ENCODE measurements around the gene KCNE2. TPM values are rescaled to one million over a fixed set of nuclear protein-coding genes. Genes with fewer than 3 reads are reported as not detected.

KCNE2 gene
- total and polyA plus RNA-seq, 8 donors, result not detected

- WGBS, 2 donors, result 55 to 69% methylated on average over 5 of the region's 5 CpGs
- Histone ChIP-seq H3K27ac (no peak overlapping the region), H3K4me1 (no peaks in the 10 kb centered on the region), H3K36me3 (no peaks in the 10 kb centered on the region), H3K4me3 (no peak overlapping the region), H3K27me3 (no peaks in the 10 kb centered on the region), H3K9me3 (no peaks in the 10 kb centered on the region)
- DNase-seq (no peak), FAIRE-seq (no peak), ATAC-seq (no peak)
- intact Hi-C loops (cut with DNase I), result loop anchor here in 1 of 3 donors (5.0 kb wide), 2 partner anchors 407 to 427 kb away; no protein-coding TSS in a partner anchor
- no peak for TF ChIP-seq CTCF (IDR thresholded peaks at IDR 0.05)
Measured at GRCh38 chr21:34348890-34349519, 14.8 kb upstream of the KCNE2 start.

- Histone ChIP-seq H3K27me3 (no peaks in the 10 kb centered on the region), H3K9me3 (no peaks in the 10 kb centered on the region), H3K27ac (no peak overlapping the region), H3K36me3 (no peaks in the 10 kb centered on the region), H3K4me1 (no peaks in the 10 kb centered on the region), H3K4me3 (no peak overlapping the region)
- TF ChIP-seq CTCF (IDR thresholded peaks at IDR 0.05), result peak in 2 of 4 donors; percentile 31 to 42
- ATAC-seq (peak; percentile 76 to 97 (median 96)), FAIRE-seq (no peak), DNase-seq (peak in 4 of 6 donors; percentile 16 to 49 (median 41))
- intact Hi-C loops (cut with DNase I), result no loop called here
- WGBS, 2 donors, result 21 to 23% methylated on average over 6 of the region's 6 CpGs
Measured at GRCh38 chr21:34351786-34352241, 12.0 kb upstream of the KCNE2 start.

- 76 to 82% methylated on average over 4 of the region's 4 CpGs for WGBS, 2 donors
- intact Hi-C loops (cut with DNase I), result no loop called here
- no peaks in the 10 kb centered on the region for H3K27me3 ChIP-seq
- H3K36me3 ChIP-seq, result no peaks in the 10 kb centered on the region
- no peaks in the 10 kb centered on the region for H3K4me1 ChIP-seq
- FAIRE-seq (no peak), DNase-seq (no peak), ATAC-seq (no peak)
- TF ChIP-seq CTCF (IDR thresholded peaks at IDR 0.05), result no peak
- H3K9me3 ChIP-seq, result no peaks in the 10 kb centered on the region
- no peak overlapping the region for H3K27ac ChIP-seq
- H3K4me3 ChIP-seq, result no peak overlapping the region
Measured at GRCh38 chr21:34352556-34352955, 11.2 kb upstream of the KCNE2 start.

GRCh38 chr21:34353182-34353581 is 10.6 kb upstream of the KCNE2 start:
- Histone ChIP-seq H3K9me3 (no peaks in the 10 kb centered on the region), H3K4me1 (no peaks in the 10 kb centered on the region), H3K27ac (no peak overlapping the region), H3K4me3 (no peak overlapping the region), H3K27me3 (no peaks in the 10 kb centered on the region), H3K36me3 (no peaks in the 10 kb centered on the region)
- intact Hi-C loops (cut with DNase I), result no loop called here
- FAIRE-seq, result no peak
- no peak for ATAC-seq
- no peak for TF ChIP-seq CTCF (IDR thresholded peaks at IDR 0.05)
- WGBS, 2 donors, result 77% methylated on average over 6 of the region's 6 CpGs
- no peak for DNase-seq

DNA sequence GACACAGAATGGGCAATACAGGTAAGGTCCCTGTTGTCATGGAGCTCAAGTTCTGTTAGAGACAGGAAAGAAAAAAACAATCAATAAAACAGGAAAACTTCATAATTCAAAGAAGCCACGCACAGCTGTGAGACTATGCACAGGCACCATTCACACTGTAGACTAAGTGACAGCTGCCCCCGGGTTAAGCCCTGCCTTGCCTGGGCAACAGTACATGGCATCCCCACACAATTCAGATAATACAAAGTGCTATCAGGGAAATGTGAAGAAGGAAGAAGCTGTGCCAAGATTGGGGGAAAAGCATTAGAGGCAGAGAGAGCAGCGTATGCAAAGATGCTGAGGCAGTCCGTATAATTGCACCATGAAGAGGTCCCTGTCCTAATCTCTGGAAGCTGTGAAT is 9.0 kb upstream of the KCNE2 start:
- H3K36me3 ChIP-seq, result no peaks in the 10 kb centered on the region
- ATAC-seq (no peak), DNase-seq (no peak), FAIRE-seq (no peak)
- no peak overlapping the region for H3K4me3 ChIP-seq
- H3K9me3 ChIP-seq, result no peaks in the 10 kb centered on the region
- no peak overlapping the region for H3K27ac ChIP-seq
- H3K4me1 ChIP-seq, result no peaks in the 10 kb centered on the region
- intact Hi-C loops (cut with DNase I), result no loop called here
- no peaks in the 10 kb centered on the region for H3K27me3 ChIP-seq
- 58 to 73% methylated on average over 4 of the region's 4 CpGs for WGBS, 2 donors
- TF ChIP-seq CTCF (IDR thresholded peaks at IDR 0.05), result no peak
